Bronchial epithelial cell (primary cell): Measurements from ENCODE around the gene ATP9A. TPM values are rescaled to one million over a fixed set of nuclear protein-coding genes. Genes with fewer than 3 reads are reported as not detected.
A peak's percentile ranks its signal among the peaks of the same experiment; 100 is the strongest.
"Not testable (repeated sequence)": the region's sequence is repeated elsewhere in the genome, so short reads cannot be mapped to it uniquely, and the experiment has no call there.

Experiments used
- DNase-seq: peaks from one replicate; pipeline ENCODE4 v3.0.0-alpha.2; 2010; ENCODE audit warnings: low read depth
- FAIRE-seq: peaks from 2 replicates; lab custom pipeline; 2011; peaks lifted over from hg19 to GRCh38; lab: Jason Lieb, UNC
- H3K27me3 ChIP-seq: 2 replicates; pipeline ENCODE4 v1.5.1; 2011; ENCODE audit warnings: low read length; ENCODE audit not compliant: control insufficient read depth, insufficient read depth
- H3K36me3 ChIP-seq: 2 replicates; pipeline ENCODE4 v1.5.1; 2011; ENCODE audit warnings: low read length; ENCODE audit not compliant: control insufficient read depth, insufficient read depth
- H3K4me3 ChIP-seq: 2 replicates; pipeline ENCODE4 v1.5.1; 2011; ENCODE audit warnings: mild to moderate bottlenecking, low read depth, low read length, control low read depth
- total RNA-seq: library from RNA; depleted of rRNA; stranded (reverse); fragments of >200 nt; gene quantifications from 2 replicates; pipeline ENCODE4 v1.2.1, GENCODE V29; 2014
- TF ChIP-seq, protein P1 (sequence below): IDR thresholded peaks from 2 replicates; pipeline ENCODE4 v1.5.1; 2011; ENCODE audit warnings: mild to moderate bottlenecking, moderate library complexity, low read length, control low read depth, inconsistent platforms; ENCODE audit not compliant: insufficient read depth, severe bottlenecking

ATP9A gene
- total RNA-seq, 1 donor from 2014 or later, result 26.3 TPM

GRCh38 chr20:51660672-51661608, 107.2 kb downstream of the ATP9A start:
- Histone ChIP-seq H3K36me3 (no peaks in the 10 kb centered on the region), H3K4me3 (no peak overlapping the region), H3K27me3 (no peaks in the 10 kb centered on the region)
- DNase-seq, result peak; percentile 67
- FAIRE-seq, result no peak
- TF ChIP-seq, protein P1, sequence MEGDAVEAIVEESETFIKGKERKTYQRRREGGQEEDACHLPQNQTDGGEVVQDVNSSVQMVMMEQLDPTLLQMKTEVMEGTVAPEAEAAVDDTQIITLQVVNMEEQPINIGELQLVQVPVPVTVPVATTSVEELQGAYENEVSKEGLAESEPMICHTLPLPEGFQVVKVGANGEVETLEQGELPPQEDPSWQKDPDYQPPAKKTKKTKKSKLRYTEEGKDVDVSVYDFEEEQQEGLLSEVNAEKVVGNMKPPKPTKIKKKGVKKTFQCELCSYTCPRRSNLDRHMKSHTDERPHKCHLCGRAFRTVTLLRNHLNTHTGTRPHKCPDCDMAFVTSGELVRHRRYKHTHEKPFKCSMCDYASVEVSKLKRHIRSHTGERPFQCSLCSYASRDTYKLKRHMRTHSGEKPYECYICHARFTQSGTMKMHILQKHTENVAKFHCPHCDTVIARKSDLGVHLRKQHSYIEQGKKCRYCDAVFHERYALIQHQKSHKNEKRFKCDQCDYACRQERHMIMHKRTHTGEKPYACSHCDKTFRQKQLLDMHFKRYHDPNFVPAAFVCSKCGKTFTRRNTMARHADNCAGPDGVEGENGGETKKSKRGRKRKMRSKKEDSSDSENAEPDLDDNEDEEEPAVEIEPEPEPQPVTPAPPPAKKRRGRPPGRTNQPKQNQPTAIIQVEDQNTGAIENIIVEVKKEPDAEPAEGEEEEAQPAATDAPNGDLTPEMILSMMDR, result no peak

- H3K4me3 ChIP-seq, result no peak overlapping the region
- H3K36me3 ChIP-seq, result no peaks in the 10 kb centered on the region
- FAIRE-seq (no peak), DNase-seq (no peak)
- no peaks in the 10 kb centered on the region for H3K27me3 ChIP-seq
- TF ChIP-seq, protein P1, result no peak
Measured at GRCh38 chr20:51659491-51660050, 108.6 kb downstream of the ATP9A start.

- no peak for DNase-seq
- Histone ChIP-seq H3K36me3 (no peaks in the 10 kb centered on the region), H3K27me3 (no peaks in the 10 kb centered on the region), H3K4me3 (no peak overlapping the region)
- FAIRE-seq, result no peak
- TF ChIP-seq, protein P1, result no peak
Measured at GRCh38 chr20:51656726-51657260, 111.4 kb downstream of the ATP9A start.

GRCh38 chr20:51656089-51656488, 112.1 kb downstream of the ATP9A start:
- not testable (repeated sequence) for H3K4me3 ChIP-seq, H3K36me3 ChIP-seq, H3K27me3 ChIP-seq, DNase-seq, FAIRE-seq

- no peak for DNase-seq
Measured at GRCh38 chr20:51654495-51654894, 113.7 kb downstream of the ATP9A start.

More at GRCh38 chr20:51654495-51654894, 113.7 kb downstream of the ATP9A start:
- Histone ChIP-seq H3K27me3 (no peaks in the 10 kb centered on the region), H3K36me3 (no peaks in the 10 kb centered on the region), H3K4me3 (no peak overlapping the region)
- no peak for FAIRE-seq
- TF ChIP-seq, protein P1, result no peak
